Mesothelial cell of epicardium (in vitro differentiated cells): ENCODE results near the gene SLC25A28. TPM values are rescaled to one million over a fixed set of nuclear protein-coding genes. Genes with fewer than 3 reads are reported as not detected.

Experiments used
- DNase-seq, 2 experiments: peaks; one replicate each; pipeline ENCODE4 v3.0.0; 2021; ENCODE audit warnings: low spot score in 2 of 2; ENCODE audit not compliant: unreplicated experiment in 2 of 2
- H3K27ac Mint-ChIP-seq: 2 replicates; pipeline ENCODE4 v1.8.0; 2021; ENCODE audit warnings: mixed read lengths
- H3K27me3 Mint-ChIP-seq: 2 replicates; pipeline ENCODE4 v1.8.0; 2021; ENCODE audit warnings: low read depth, mixed read lengths
- H3K36me3 Mint-ChIP-seq: 2 replicates; pipeline ENCODE4 v1.8.0; 2021; ENCODE audit warnings: mixed read lengths
- H3K4me1 Mint-ChIP-seq: 2 replicates; pipeline ENCODE4 v1.8.0; 2021; ENCODE audit warnings: mixed read lengths
- H3K4me3 Mint-ChIP-seq: 2 replicates; pipeline ENCODE4 v1.8.0; 2021; ENCODE audit warnings: mild to moderate bottlenecking, moderate library complexity, mixed read lengths
- H3K9me3 Mint-ChIP-seq: 2 replicates; pipeline ENCODE4 v1.8.0; 2021; ENCODE audit warnings: mixed read lengths
- total RNA-seq: library from RNA; stranded (reverse); gene quantifications from 3 replicates; pipeline ENCODE4 v1.2.1, GENCODE V29; 2021
- TF ChIP-seq, protein P1 (sequence below): fragments of 200-600 bp; sonication (generic); IDR thresholded peaks from one replicate; pipeline ENCODE4 v1.5.0; 2021; ENCODE audit warnings: antibody characterized with exemption; ENCODE audit not compliant: unreplicated experiment

Gene SLC25A28
- total RNA-seq, 1 donor from 2014 or later, result 41.2 TPM

DNA sequence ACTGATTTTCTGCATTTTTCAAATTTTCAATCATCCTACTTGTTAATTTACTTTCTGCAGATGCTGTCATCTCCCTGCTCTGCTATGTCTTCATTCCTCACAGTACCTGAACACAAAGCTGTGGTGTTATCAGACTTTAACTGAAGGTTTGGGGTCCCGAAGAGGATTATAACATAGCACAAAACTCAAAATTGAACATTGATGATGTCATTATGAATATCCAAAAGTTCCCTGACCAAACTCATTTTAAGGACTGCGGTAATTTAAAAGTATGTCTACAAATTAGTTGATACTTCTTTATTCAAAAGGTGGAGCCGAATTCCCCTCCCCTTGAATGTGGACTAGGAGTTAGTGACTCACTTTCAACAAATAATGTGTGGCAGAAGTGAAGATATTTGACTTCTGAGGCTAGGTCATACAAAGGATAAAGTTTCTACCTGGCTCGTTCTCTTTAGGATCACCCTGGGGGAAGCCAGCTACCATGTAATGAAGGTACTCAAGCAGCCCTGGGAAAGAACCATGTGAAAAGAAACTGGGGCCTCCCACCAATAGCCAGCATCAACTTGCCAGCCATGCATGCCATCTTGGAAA, 32.7 kb upstream of the SLC25A28 start:
- DNase-seq, result no peak
- H3K9me3 Mint-ChIP-seq, result peaks cover 7% of the 10 kb centered on the region
- no peaks in the 10 kb centered on the region for H3K36me3 Mint-ChIP-seq
- TF ChIP-seq, protein P1, sequence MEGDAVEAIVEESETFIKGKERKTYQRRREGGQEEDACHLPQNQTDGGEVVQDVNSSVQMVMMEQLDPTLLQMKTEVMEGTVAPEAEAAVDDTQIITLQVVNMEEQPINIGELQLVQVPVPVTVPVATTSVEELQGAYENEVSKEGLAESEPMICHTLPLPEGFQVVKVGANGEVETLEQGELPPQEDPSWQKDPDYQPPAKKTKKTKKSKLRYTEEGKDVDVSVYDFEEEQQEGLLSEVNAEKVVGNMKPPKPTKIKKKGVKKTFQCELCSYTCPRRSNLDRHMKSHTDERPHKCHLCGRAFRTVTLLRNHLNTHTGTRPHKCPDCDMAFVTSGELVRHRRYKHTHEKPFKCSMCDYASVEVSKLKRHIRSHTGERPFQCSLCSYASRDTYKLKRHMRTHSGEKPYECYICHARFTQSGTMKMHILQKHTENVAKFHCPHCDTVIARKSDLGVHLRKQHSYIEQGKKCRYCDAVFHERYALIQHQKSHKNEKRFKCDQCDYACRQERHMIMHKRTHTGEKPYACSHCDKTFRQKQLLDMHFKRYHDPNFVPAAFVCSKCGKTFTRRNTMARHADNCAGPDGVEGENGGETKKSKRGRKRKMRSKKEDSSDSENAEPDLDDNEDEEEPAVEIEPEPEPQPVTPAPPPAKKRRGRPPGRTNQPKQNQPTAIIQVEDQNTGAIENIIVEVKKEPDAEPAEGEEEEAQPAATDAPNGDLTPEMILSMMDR, result no peak
- peaks cover 9% of the 10 kb centered on the region for H3K4me1 Mint-ChIP-seq
- peaks cover 13% of the 10 kb centered on the region for H3K27me3 Mint-ChIP-seq
- no peak overlapping the region for H3K27ac Mint-ChIP-seq
- H3K4me3 Mint-ChIP-seq, result no peak overlapping the region

DNA sequence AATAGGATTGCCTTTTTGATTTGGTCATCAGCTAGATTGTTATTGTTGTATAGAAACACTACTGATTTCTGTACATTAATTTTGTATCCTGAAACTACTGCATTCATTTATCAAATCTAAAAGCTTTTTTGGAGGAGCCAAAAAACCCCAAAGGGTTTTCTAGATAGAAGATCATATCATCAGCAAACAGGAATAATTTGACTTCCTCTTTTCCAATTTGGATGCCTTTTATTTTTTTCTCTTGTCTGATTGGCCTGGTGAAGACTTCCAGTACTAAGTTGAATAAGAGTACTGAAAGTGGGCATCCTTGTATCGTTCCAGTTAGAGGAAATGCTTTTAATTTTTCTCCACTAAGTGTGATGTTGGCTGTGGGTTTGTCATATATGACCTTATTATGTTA, 28.5 kb upstream of the SLC25A28 start:
- no peak overlapping the region for H3K4me3 Mint-ChIP-seq
- H3K36me3 Mint-ChIP-seq, result peaks cover 6% of the 10 kb centered on the region
- no peak overlapping the region for H3K27ac Mint-ChIP-seq
- H3K27me3 Mint-ChIP-seq, result peaks cover 16% of the 10 kb centered on the region
- TF ChIP-seq, protein P1, result no peak
- H3K9me3 Mint-ChIP-seq, result peaks cover 25% of the 10 kb centered on the region
- no peaks in the 10 kb centered on the region for H3K4me1 Mint-ChIP-seq
- no peak for DNase-seq

DNA sequence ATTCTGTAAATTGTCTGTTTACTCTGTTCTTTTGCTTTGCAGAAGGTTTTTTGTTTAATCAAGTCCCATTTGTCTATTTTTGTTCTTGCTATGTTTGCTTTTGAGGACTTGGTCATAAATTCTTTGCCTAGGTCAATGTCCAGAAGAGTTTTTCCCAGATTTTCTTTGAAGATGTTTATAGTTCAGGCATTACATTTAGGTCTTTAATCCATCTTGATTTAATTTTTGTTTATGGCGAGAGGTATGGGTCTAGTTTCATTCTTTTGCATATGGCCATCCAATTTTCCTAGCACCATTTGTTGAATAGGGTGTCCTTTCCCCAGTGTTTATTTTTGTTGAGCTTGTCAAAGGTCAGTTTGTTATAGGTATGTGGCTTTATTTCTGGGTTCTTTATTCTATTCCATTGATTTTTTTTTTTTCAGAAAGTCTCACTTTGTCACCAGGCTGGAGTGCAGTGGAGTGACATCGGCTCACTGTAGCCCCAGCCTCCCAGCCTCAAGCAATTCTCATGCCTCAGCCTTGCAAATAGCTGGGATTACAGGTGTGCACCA, 27.4 kb upstream of the SLC25A28 start:
- TF ChIP-seq, protein P1, result no peak
- Mint-ChIP-seq H3K4me1 (no peaks in the 10 kb centered on the region), H3K27me3 (peaks cover 16% of the 10 kb centered on the region), H3K4me3 (no peak overlapping the region), H3K36me3 (peaks cover 6% of the 10 kb centered on the region), H3K9me3 (peaks cover 25% of the 10 kb centered on the region), H3K27ac (no peak overlapping the region)
- no peak for DNase-seq

DNA sequence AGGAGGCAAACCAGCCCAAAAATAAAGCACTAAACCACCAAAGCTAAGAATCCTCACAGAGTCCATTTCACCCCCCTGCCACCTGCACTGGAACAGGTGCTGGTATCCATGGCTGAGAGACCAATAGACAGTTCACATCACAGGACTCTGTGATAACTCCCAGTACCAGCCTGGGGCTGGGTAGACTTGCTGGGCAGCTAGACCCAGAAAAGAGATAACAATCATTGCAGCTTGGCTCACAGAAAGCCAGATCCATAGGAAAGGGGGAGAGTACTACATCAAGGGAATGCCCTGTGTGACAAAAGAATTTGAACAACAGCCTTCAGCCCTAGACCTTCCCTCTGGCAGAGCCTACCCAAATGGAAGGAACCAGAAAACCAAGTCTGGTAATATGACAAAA, 13.6 kb upstream of the SLC25A28 start:
- Mint-ChIP-seq H3K9me3 (peaks cover 6% of the 10 kb centered on the region), H3K27ac (no peak overlapping the region), H3K27me3 (peaks cover 36% of the 10 kb centered on the region), H3K4me1 (peaks cover 2% of the 10 kb centered on the region), H3K36me3 (no peaks in the 10 kb centered on the region), H3K4me3 (no peak overlapping the region)
- TF ChIP-seq, protein P1, result no peak
- DNase-seq, result no peak

DNA sequence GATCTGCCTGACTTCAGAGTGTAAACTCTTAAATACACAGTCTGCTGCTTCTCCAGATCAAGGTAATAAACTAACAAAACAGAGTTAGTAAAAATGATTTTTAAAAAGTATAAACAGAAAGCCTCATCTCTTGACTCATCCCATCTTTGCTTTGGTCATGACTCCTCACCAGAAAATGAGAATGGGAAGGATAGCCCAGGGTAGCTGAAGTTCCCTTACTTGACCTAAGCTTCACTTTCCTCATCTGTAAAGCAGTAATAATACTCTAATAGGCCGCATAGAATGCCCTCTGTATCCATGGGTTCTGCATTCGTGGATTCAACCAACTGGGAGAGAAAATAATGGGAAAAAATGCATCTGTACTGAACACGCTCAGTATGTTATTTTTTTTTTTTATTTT, 11.3 kb upstream of the SLC25A28 start:
- peaks cover 2% of the 10 kb centered on the region for H3K4me1 Mint-ChIP-seq
- TF ChIP-seq, protein P1, result no peak
- no peak for DNase-seq
- H3K4me3 Mint-ChIP-seq, result no peak overlapping the region
- H3K9me3 Mint-ChIP-seq, result no peaks in the 10 kb centered on the region
- no peak overlapping the region for H3K27ac Mint-ChIP-seq
- peaks cover 15% of the 10 kb centered on the region for H3K27me3 Mint-ChIP-seq
- H3K36me3 Mint-ChIP-seq, result no peaks in the 10 kb centered on the region
